Loucy (cell line): ENCODE data around the gene SNRPB.

ENCODE experiments used
- H2AFZ ChIP-seq: fragments of 200-600 bp; sonication (generic); 2 replicates; pipeline ENCODE4 v1.6.0; 2016; ENCODE audit warnings: antibody characterized with exemption, mild to moderate bottlenecking, low read length, moderate library complexity
- H3F3A ChIP-seq: fragments of 200-600 bp; 2 replicates; pipeline ENCODE4 v1.6.0; 2016; ENCODE audit warnings: antibody characterized with exemption, low read depth, mild to moderate bottlenecking
- H3K27me3 ChIP-seq: fragments of 200-600 bp; sonication (generic); 2 replicates; pipeline ENCODE4 v1.6.1; 2014; ENCODE audit warnings: low read length, mild to moderate bottlenecking; ENCODE audit not compliant: insufficient read depth, poor library complexity, severe bottlenecking
- H3K36me3 ChIP-seq: fragments of 200-600 bp; sonication (generic); 2 replicates; pipeline ENCODE4 v1.6.1; 2016; ENCODE audit warnings: low read length; ENCODE audit not compliant: insufficient read depth
- H3K4me1 ChIP-seq: fragments of 200-600 bp; sonication (generic); 2 replicates; pipeline ENCODE4 v1.5.1; 2014; ENCODE audit warnings: low read length, mild to moderate bottlenecking; ENCODE audit not compliant: insufficient read depth, poor library complexity, severe bottlenecking
- H3K4me2 ChIP-seq: fragments of 200-600 bp; sonication (generic); 2 replicates; pipeline ENCODE4 v1.6.0; 2014; ENCODE audit warnings: antibody characterized with exemption, low read length, low read depth, mild to moderate bottlenecking; ENCODE audit not compliant: poor library complexity, severe bottlenecking
- H3K4me3 ChIP-seq: fragments of 200-600 bp; sonication (generic); 2 replicates; pipeline ENCODE4 v1.5.1; 2014; ENCODE audit warnings: low read length, mild to moderate bottlenecking, mixed read lengths; ENCODE audit not compliant: poor library complexity, severe bottlenecking
- H3K79me2 ChIP-seq: fragments of 200-600 bp; sonication (generic); 2 replicates; pipeline ENCODE4 v1.6.1; 2014; ENCODE audit warnings: low read length; ENCODE audit not compliant: insufficient read depth
- H3K9ac ChIP-seq: fragments of 200-600 bp; sonication (generic); 2 replicates; pipeline ENCODE4 v1.6.0; 2014; ENCODE audit warnings: mild to moderate bottlenecking, low read depth, low read length, moderate library complexity; ENCODE audit not compliant: poor library complexity, severe bottlenecking
- H3K9me2 ChIP-seq: fragments of 200-600 bp; sonication (generic); replicated peaks from 2 replicates; pipeline ENCODE4 v1.6.1; 2016; ENCODE audit warnings: low read depth, low read length, mixed read lengths
- H3K9me3 ChIP-seq: fragments of 200-600 bp; sonication (generic); 2 replicates; pipeline ENCODE4 v1.6.1; 2014; ENCODE audit warnings: mild to moderate bottlenecking, antibody characterized with exemption, low read length, low read depth; ENCODE audit not compliant: insufficient read depth
- H4K20me1 ChIP-seq: fragments of 200-600 bp; sonication (generic); 2 replicates; pipeline ENCODE4 v1.6.0; 2014; ENCODE audit warnings: antibody characterized with exemption, low read length, mild to moderate bottlenecking; ENCODE audit not compliant: insufficient read depth, poor library complexity, severe bottlenecking
- CTCF ChIP-seq: fragments of 200-600 bp; sonication (generic); conservative IDR thresholded peaks from 2 replicates; pipeline ENCODE4 v1.5.1; 2014; ENCODE audit warnings: mild to moderate bottlenecking, antibody characterized with exemption, low read length
- EZH2phosphoT487 ChIP-seq: fragments of 200-600 bp; IDR thresholded peaks from 2 replicates; pipeline ENCODE4 v1.6.1; 2018; ENCODE audit warnings: antibody characterized with exemption, mild to moderate bottlenecking, moderate library complexity, borderline replicate concordance

The SNRPB gene

GRCh38 chr20:2458919-2459499 lies 11.6 kb downstream of the SNRPB start:
- H2AFZ ChIP-seq, result no peak overlapping the region
- H3F3A ChIP-seq, result peaks cover 14% of the 10 kb centered on the region; the same call in 1 of the 2 replicates
- H3K4me2 ChIP-seq, result no peak overlapping the region
- peaks cover 56% of the 10 kb centered on the region for H3K36me3 ChIP-seq
- H3K4me3 ChIP-seq, result no peak overlapping the region
- no peaks in the 10 kb centered on the region for H3K9me2 ChIP-seq
- peaks cover 17% of the 10 kb centered on the region for H3K79me2 ChIP-seq
- peaks cover 27% of the 10 kb centered on the region for H4K20me1 ChIP-seq
- H3K9me3 ChIP-seq, result no peaks in the 10 kb centered on the region
- TF ChIP-seq EZH2phosphoT487 (no peak), CTCF (no peak)
- no peaks in the 10 kb centered on the region for H3K27me3 ChIP-seq
- H3K4me1 ChIP-seq, result no peaks in the 10 kb centered on the region
- H3K9ac ChIP-seq, result no peak overlapping the region

GRCh38 chr20:2455771-2456497 lies 14.7 kb downstream of the SNRPB start:
- TF ChIP-seq CTCF (no peak), EZH2phosphoT487 (no peak)
- peaks cover 10% of the 10 kb centered on the region; the same call in 1 of the 2 replicates for H3F3A ChIP-seq
- no peaks in the 10 kb centered on the region for H3K9me2 ChIP-seq
- H3K27me3 ChIP-seq, result no peaks in the 10 kb centered on the region
- H3K4me2 ChIP-seq, result no peak overlapping the region
- no peaks in the 10 kb centered on the region for H3K9me3 ChIP-seq
- peaks cover 25% of the 10 kb centered on the region for H3K36me3 ChIP-seq
- H3K4me1 ChIP-seq, result no peaks in the 10 kb centered on the region
- H3K4me3 ChIP-seq, result no peak overlapping the region
- H4K20me1 ChIP-seq, result no peaks in the 10 kb centered on the region
- H2AFZ ChIP-seq, result no peak overlapping the region
- no peak overlapping the region for H3K9ac ChIP-seq
- H3K79me2 ChIP-seq, result no peaks in the 10 kb centered on the region

GRCh38 chr20:2453792-2454191 lies 16.8 kb downstream of the SNRPB start:
- H3K4me1 ChIP-seq, result no peaks in the 10 kb centered on the region
- no peak overlapping the region for H2AFZ ChIP-seq
- H3K9ac ChIP-seq, result no peak overlapping the region
- no peak overlapping the region for H3K4me2 ChIP-seq
- H4K20me1 ChIP-seq, result no peaks in the 10 kb centered on the region
- TF ChIP-seq EZH2phosphoT487, result no peak
- TF ChIP-seq CTCF, result no peak
- H3K4me3 ChIP-seq, result no peak overlapping the region
- H3K9me3 ChIP-seq, result no peaks in the 10 kb centered on the region
- H3F3A ChIP-seq, result 0 out of 2 replicates have a peak, but pooled peaks cover 6% of the 10 kb centered on the region
- no peaks in the 10 kb centered on the region for H3K27me3 ChIP-seq
- H3K9me2 ChIP-seq, result no peaks in the 10 kb centered on the region
- peaks cover 6% of the 10 kb centered on the region; the same call in 1 of the 2 replicates for H3K36me3 ChIP-seq
- H3K79me2 ChIP-seq, result no peaks in the 10 kb centered on the region
